BJ (cell line): ENCODE data around the gene WIZ. TPM values are rescaled to one million over a fixed set of nuclear protein-coding genes. Genes with fewer than 3 reads are reported as not detected.
"Not testable (repeated sequence)": the region's sequence is repeated elsewhere in the genome, so short reads cannot be mapped to it uniquely, and the experiment has no call there.

Experiments
- CTCF ChIA-PET: fragments of 350-600 bp; formaldehyde crosslinking; extraction: SDS; loops from one replicate; lab custom pipeline; 2021; ENCODE audit warnings: antibody characterized with exemption, inconsistent platforms; lab: Yijun Ruan, JAX
- POLR2A ChIA-PET: fragments of 300-600 bp; sonication (Branson Sonifier 250); formaldehyde crosslinking; extraction: SDS; loops from one replicate; lab custom pipeline; 2021; ENCODE audit warnings: antibody characterized with exemption; lab: Charles Lee
- DNase-seq: peaks from one replicate; pipeline ENCODE4 v3.0.0-alpha.2; 2011; ENCODE audit warnings: low read depth
- H3K27me3 ChIP-seq: 2 replicates; pipeline ENCODE4 v1.6.0; 2011; ENCODE audit warnings: low read length; ENCODE audit not compliant: control insufficient read depth, insufficient read depth
- H3K36me3 ChIP-seq: 2 replicates; pipeline ENCODE4 v1.5.1; 2011; ENCODE audit warnings: low read length; ENCODE audit not compliant: control insufficient read depth, insufficient read depth
- H3K4me3 ChIP-seq: 2 replicates; pipeline ENCODE4 v1.5.1; 2011; ENCODE audit warnings: low read depth, mild to moderate bottlenecking, control low read depth, low read length
- CTCF ChIP-seq: IDR thresholded peaks from 2 replicates; pipeline ENCODE4 v1.5.1; 2011; ENCODE audit warnings: low read depth, mild to moderate bottlenecking, control low read depth, inconsistent platforms, low read length, moderate library complexity; ENCODE audit not compliant: insufficient read depth
- polyA plus RNA-seq: library from polyadenylated mRNA; depleted of rRNA; stranded (reverse); fragments of >200 nt; gene quantifications from 2 replicates; pipeline ENCODE4 v1.2.3, GENCODE V29; 2011

The WIZ gene
- polyA plus RNA-seq, 1 experiment, result 10.9 TPM

- ChIA-PET CTCF (no interaction called here), POLR2A (no interaction called here)
- Histone ChIP-seq H3K36me3 (no peaks in the 10 kb centered on the region), H3K27me3 (no peaks in the 10 kb centered on the region; the same call in 1 of the 2 replicates), H3K4me3 (no peak overlapping the region)
- TF ChIP-seq CTCF, result no peak
- no peak for DNase-seq
Measured at GRCh38 chr19:15475611-15476010, 25.9 kb upstream of the WIZ start.

GRCh38 chr19:15475169-15475568 is 25.4 kb upstream of the WIZ start:
- Histone ChIP-seq H3K36me3 (no peaks in the 10 kb centered on the region), H3K27me3 (no peaks in the 10 kb centered on the region; the same call in 1 of the 2 replicates), H3K4me3 (no peak overlapping the region)
- ChIA-PET CTCF (no interaction called here), POLR2A (no interaction called here)
- no peak for DNase-seq
- TF ChIP-seq CTCF, result no peak

GRCh38 chr19:15473821-15474220 is 24.1 kb upstream of the WIZ start:
- H3K36me3 ChIP-seq, DNase-seq, H3K4me3 ChIP-seq, CTCF ChIA-PET, H3K27me3 ChIP-seq, POLR2A ChIA-PET: not testable (repeated sequence)

GRCh38 chr19:15471639-15472101 is 21.9 kb upstream of the WIZ start:
- no peak for TF ChIP-seq CTCF
- DNase-seq, result no peak
- CTCF ChIA-PET, result no interaction called here
- POLR2A ChIA-PET, result no interaction called here
- H3K36me3 ChIP-seq, result no peaks in the 10 kb centered on the region
- H3K27me3 ChIP-seq, result peaks cover 7% of the 10 kb centered on the region
- no peak overlapping the region for H3K4me3 ChIP-seq

- no peak overlapping the region for H3K4me3 ChIP-seq
- H3K27me3 ChIP-seq, result peaks cover 7% of the 10 kb centered on the region
- no peak for TF ChIP-seq CTCF
- no peak for DNase-seq
- no peaks in the 10 kb centered on the region for H3K36me3 ChIP-seq
- ChIA-PET CTCF (no interaction called here), POLR2A (no interaction called here)
Measured at GRCh38 chr19:15469513-15470297, 19.9 kb upstream of the WIZ start.
